ENCODE results near the gene GPR84.

Gene GPR84

GRCh38 chr12:54364413-54364812, at the start of gene GPR84:
Gene GPR84, minus strand, starts transcription at chr12:54364486. Its CDS starts 635 bp downstream, at chr12:54363851.
- DNase-seq, result peak; percentile 97

- peak; percentile 60 for DNase-seq
Measured at GRCh38 chr12:54413284-54414190, 49.3 kb upstream of the GPR84 start.

GRCh38 chr12:54412786-54413185, 48.5 kb upstream of the GPR84 start:
- DNase-seq, result no peak

- DNase-seq, result no peak
Measured at GRCh38 chr12:54412348-54412747, 48.1 kb upstream of the GPR84 start.

GRCh38 chr12:54411391-54412241, 47.3 kb upstream of the GPR84 start:
- DNase-seq, result peak; percentile 98

- no peak for DNase-seq
Measured at GRCh38 chr12:54409267-54409666, 45.0 kb upstream of the GPR84 start.

- DNase-seq, result peak; percentile 62
Measured at GRCh38 chr12:54407183-54407905, 43.1 kb upstream of the GPR84 start.

- no peak for DNase-seq
Measured at GRCh38 chr12:54405573-54405972, 41.3 kb upstream of the GPR84 start.

GRCh38 chr12:54405106-54405505, 40.8 kb upstream of the GPR84 start:
- DNase-seq, result no peak

- DNase-seq, result peak; percentile 82
Measured at GRCh38 chr12:54404061-54405004, 40.0 kb upstream of the GPR84 start.

- DNase-seq, result no peak
Measured at GRCh38 chr12:54401119-54401518, 36.8 kb upstream of the GPR84 start.

GRCh38 chr12:54398995-54399793, 34.9 kb upstream of the GPR84 start:
- peak; percentile 89 for DNase-seq

GRCh38 chr12:54398218-54398617, 33.9 kb upstream of the GPR84 start:
- no peak for DNase-seq

GRCh38 chr12:54397157-54397556, 32.9 kb upstream of the GPR84 start:
- DNase-seq, result no peak

GRCh38 chr12:54395545-54395944, 31.3 kb upstream of the GPR84 start:
- DNase-seq, result no peak

GRCh38 chr12:54394986-54395385, 30.7 kb upstream of the GPR84 start:
- DNase-seq, result no peak

- DNase-seq, result peak; percentile 86
Measured at GRCh38 chr12:54394281-54394719, 30.0 kb upstream of the GPR84 start.

GRCh38 chr12:54393743-54394142, 29.5 kb upstream of the GPR84 start:
- DNase-seq, result no peak

- DNase-seq, result no peak
Measured at GRCh38 chr12:54393207-54393609, 28.9 kb upstream of the GPR84 start.

- DNase-seq, result no peak
Measured at GRCh38 chr12:54392485-54393206, 28.4 kb upstream of the GPR84 start.

Measured in suppressor macrophage treated with lipopolysaccharide for 4 hours (primary cell).